ENCODE data around the gene RALGPS1.

DNA sequence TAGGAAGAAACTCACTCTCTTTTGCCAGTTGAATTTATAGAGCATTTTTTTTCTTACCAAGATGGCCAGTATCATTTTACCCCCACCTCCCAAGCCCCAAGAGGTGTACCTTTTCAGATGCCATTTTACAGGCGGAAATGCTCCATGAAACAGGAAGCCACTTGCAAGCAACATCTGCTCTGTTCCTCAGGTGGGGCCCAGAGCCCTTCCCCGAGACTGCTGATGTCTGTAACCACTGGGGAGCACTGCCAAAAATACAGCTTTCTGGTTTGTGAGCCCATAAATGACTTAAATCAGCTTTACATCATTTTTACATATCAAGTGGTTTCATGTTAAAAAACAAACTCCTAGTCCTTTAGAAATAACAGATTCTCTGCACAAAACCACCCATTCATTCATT is 307.1 kb downstream of the RALGPS1 start:
- TF ChIP-seq, protein P1, sequence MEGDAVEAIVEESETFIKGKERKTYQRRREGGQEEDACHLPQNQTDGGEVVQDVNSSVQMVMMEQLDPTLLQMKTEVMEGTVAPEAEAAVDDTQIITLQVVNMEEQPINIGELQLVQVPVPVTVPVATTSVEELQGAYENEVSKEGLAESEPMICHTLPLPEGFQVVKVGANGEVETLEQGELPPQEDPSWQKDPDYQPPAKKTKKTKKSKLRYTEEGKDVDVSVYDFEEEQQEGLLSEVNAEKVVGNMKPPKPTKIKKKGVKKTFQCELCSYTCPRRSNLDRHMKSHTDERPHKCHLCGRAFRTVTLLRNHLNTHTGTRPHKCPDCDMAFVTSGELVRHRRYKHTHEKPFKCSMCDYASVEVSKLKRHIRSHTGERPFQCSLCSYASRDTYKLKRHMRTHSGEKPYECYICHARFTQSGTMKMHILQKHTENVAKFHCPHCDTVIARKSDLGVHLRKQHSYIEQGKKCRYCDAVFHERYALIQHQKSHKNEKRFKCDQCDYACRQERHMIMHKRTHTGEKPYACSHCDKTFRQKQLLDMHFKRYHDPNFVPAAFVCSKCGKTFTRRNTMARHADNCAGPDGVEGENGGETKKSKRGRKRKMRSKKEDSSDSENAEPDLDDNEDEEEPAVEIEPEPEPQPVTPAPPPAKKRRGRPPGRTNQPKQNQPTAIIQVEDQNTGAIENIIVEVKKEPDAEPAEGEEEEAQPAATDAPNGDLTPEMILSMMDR (IDR thresholded peaks at IDR 0.05; ENCODE audit: low read depth, low read length, poor library complexity, severe bottlenecking), result no peak
- TF ChIP-seq EZH2phosphoT487 (IDR thresholded peaks at IDR 0.05; ENCODE audit: borderline replicate concordance, low read length), result no peak

Measured in DOHH2 (cell line).